WTC11 (cell line): Measurements from ENCODE around the gene CFAP20. TPM values are rescaled to one million over a fixed set of nuclear protein-coding genes. Genes with fewer than 3 reads are reported as not detected.
A peak's percentile ranks its signal among the peaks of the same experiment; 100 is the strongest.

Source experiments
- ATAC-seq: fragments of 200-7000 bp; cut with Tn5 transposase; 2 replicates; pipeline ENCODE4 v1.10.0; 2021; ENCODE audit warnings: mild to moderate bottlenecking, moderate library complexity
- CTCF ChIA-PET: fragments of 300-600 bp; sonication (Branson Sonifier 250); formaldehyde crosslinking; loops from one replicate; lab custom pipeline; 2021; ENCODE audit warnings: antibody characterized with exemption; lab: Charles Lee
- POLR2A ChIA-PET: fragments of 350-600 bp; sonication (Branson Sonifier 250); formaldehyde crosslinking; loops from one replicate; lab custom pipeline; 2021; ENCODE audit warnings: antibody characterized with exemption; lab: Charles Lee
- DNase-seq: peaks from one replicate; pipeline ENCODE4 v3.0.0; 2021; ENCODE audit warnings: low spot score
- H3K27ac Mint-ChIP-seq: 2 replicates; pipeline ENCODE4 v1.8.0; 2021; ENCODE audit warnings: mixed read lengths
- H3K27me3 Mint-ChIP-seq: 2 replicates; pipeline ENCODE4 v1.8.0; 2021; ENCODE audit warnings: low read depth, mild to moderate bottlenecking, moderate library complexity, mixed read lengths
- H3K36me3 Mint-ChIP-seq: 2 replicates; pipeline ENCODE4 v1.8.0; 2021; ENCODE audit warnings: mixed read lengths
- H3K4me1 Mint-ChIP-seq: 2 replicates; pipeline ENCODE4 v1.8.0; 2022; ENCODE audit warnings: mixed read lengths
- H3K4me3 Mint-ChIP-seq: 2 replicates; pipeline ENCODE4 v1.8.0; 2021; ENCODE audit warnings: mild to moderate bottlenecking, moderate library complexity, mixed read lengths
- H3K9me3 Mint-ChIP-seq: 2 replicates; pipeline ENCODE4 v1.8.0; 2021; ENCODE audit warnings: mixed read lengths
- ELF4 ChIP-seq: sonication (generic); formaldehyde crosslinking; IDR thresholded peaks from 2 replicates; pipeline ENCODE4 v1.8.1; 2022; ENCODE audit warnings: low read depth, mild to moderate bottlenecking, moderate library complexity, missing genetic modification reagents
- ETV6 ChIP-seq: sonication (generic); formaldehyde crosslinking; IDR thresholded peaks from 2 replicates; pipeline ENCODE4 v1.8.1; 2022; ENCODE audit warnings: mild to moderate bottlenecking, missing genetic modification reagents
- FOXJ3 ChIP-seq: sonication (generic); formaldehyde crosslinking; IDR thresholded peaks from 2 replicates; pipeline ENCODE4 v1.9.0; 2021; ENCODE audit warnings: missing genetic modification reagents, mild to moderate bottlenecking, borderline replicate concordance
- GTF2I ChIP-seq: fragments of 250-450 bp; sonication (Bioruptor Pico); conservative IDR thresholded peaks from 2 replicates; pipeline ENCODE4 v1.4.0; 2021; ENCODE audit warnings: mild to moderate bottlenecking
- HMGA2 ChIP-seq: fragments of 250-450 bp; sonication (Bioruptor Pico); IDR thresholded peaks from 2 replicates; pipeline ENCODE4 v1.4.0; 2021; ENCODE audit warnings: mild to moderate bottlenecking, moderate library complexity
- JUN ChIP-seq: sonication (generic); formaldehyde crosslinking; IDR thresholded peaks from 2 replicates; pipeline ENCODE4 v1.8.0; 2023; ENCODE audit warnings: mild to moderate bottlenecking, missing genetic modification reagents
- SMAD4 ChIP-seq: sonication (generic); formaldehyde crosslinking; IDR thresholded peaks from 2 replicates; pipeline ENCODE4 v1.8.0; 2022; ENCODE audit warnings: mild to moderate bottlenecking, missing genetic modification reagents
- ZNF423 ChIP-seq: fragments of 250-450 bp; sonication (Bioruptor Pico); IDR thresholded peaks from 2 replicates; pipeline ENCODE4 v2.1.2; 2022; ENCODE audit warnings: mild to moderate bottlenecking, moderate library complexity
- ZNF671 ChIP-seq: fragments of 250-450 bp; sonication (Bioruptor Pico); IDR thresholded peaks from 2 replicates; pipeline ENCODE4 v1.8.0; 2021; ENCODE audit warnings: mild to moderate bottlenecking
- total RNA-seq: library from RNA; stranded (reverse); gene quantifications from 3 replicates; pipeline ENCODE4 v1.2.3, GENCODE V29; 2021
- TF ChIP-seq, protein P1 (sequence below): sonication (generic); formaldehyde crosslinking; IDR thresholded peaks from 2 replicates; pipeline ENCODE4 v1.8.0; 2023; ENCODE audit warnings: mild to moderate bottlenecking, missing genetic modification reagents
- TF ChIP-seq, protein P2 (sequence below): sonication (generic); formaldehyde crosslinking; IDR thresholded peaks from 2 replicates; pipeline ENCODE4 v1.8.1; 2022; ENCODE audit warnings: low read depth, mild to moderate bottlenecking, moderate library complexity, missing genetic modification reagents, borderline replicate concordance
- TF ChIP-seq, protein P3 (sequence below): sonication (generic); formaldehyde crosslinking; IDR thresholded peaks from 2 replicates; pipeline ENCODE4 v1.8.1; 2023; ENCODE audit warnings: mild to moderate bottlenecking, missing genetic modification reagents
- TF ChIP-seq, protein P4 (sequence below): sonication (generic); formaldehyde crosslinking; IDR thresholded peaks from 2 replicates; pipeline ENCODE4 v1.8.0; 2023; ENCODE audit warnings: missing genetic modification reagents, mild to moderate bottlenecking, borderline replicate concordance
- TF ChIP-seq, protein P5 (sequence below): sonication (generic); formaldehyde crosslinking; conservative IDR thresholded peaks from 2 replicates; pipeline ENCODE4 v1.8.1; 2022; ENCODE audit warnings: mild to moderate bottlenecking, missing genetic modification reagents
- TF ChIP-seq, protein P6 (sequence below): fragments of 250-450 bp; sonication (Bioruptor Pico); IDR thresholded peaks from 2 replicates; pipeline ENCODE4 v1.9.0; 2021; ENCODE audit warnings: moderate library complexity, mild to moderate bottlenecking, inconsistent platforms, borderline replicate concordance
- TF ChIP-seq, protein P7 (sequence below): sonication (generic); formaldehyde crosslinking; conservative IDR thresholded peaks from 2 replicates; pipeline ENCODE4 v1.8.1; 2023; ENCODE audit warnings: mild to moderate bottlenecking, low read depth, missing genetic modification reagents, moderate library complexity
- TF ChIP-seq, protein P8 (sequence below): sonication (generic); formaldehyde crosslinking; IDR thresholded peaks from 2 replicates; pipeline ENCODE4 v1.8.1; 2022; ENCODE audit warnings: mild to moderate bottlenecking, moderate library complexity, missing genetic modification reagents
- TF ChIP-seq, protein P9 (sequence below): sonication (generic); formaldehyde crosslinking; IDR thresholded peaks from 2 replicates; pipeline ENCODE4 v1.8.0; 2023; ENCODE audit warnings: missing genetic modification reagents

Gene CFAP20
- total RNA-seq, 1 experiment from 2014 or later, result 41.9 TPM

DNA sequence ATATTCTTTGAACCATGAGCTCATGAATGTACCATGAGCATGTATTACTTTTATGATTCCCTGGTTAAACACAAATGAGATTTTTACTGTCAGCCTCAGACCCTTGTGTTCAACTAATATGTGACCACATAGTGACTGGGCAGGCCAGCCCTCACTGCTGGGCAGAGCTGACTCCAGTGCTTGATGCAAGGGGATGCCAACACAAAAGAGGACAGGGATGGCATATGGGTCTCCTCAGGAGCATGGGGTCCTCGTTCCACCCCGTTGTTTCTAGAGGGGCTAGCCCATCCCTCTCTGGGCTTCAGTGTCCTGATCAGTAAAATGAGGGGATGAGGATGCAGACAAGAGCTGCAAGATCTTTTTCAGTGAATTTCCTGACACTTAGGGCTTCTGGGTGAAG is 19.3 kb downstream of the CFAP20 start:
- peaks cover 24% of the 10 kb centered on the region for H3K36me3 Mint-ChIP-seq
- POLR2A ChIA-PET, result interaction anchor here (1.2 kb wide), 1 partner anchor 19 kb away, joined by 3 read pairs; the partner anchor contains the start of gene CFAP20

More for the DNA sequence above, 19.3 kb downstream of the CFAP20 start:
- CTCF ChIA-PET, result interaction anchor here (0.5 to 5.6 kb wide), 6 partner anchors 8 to 489 kb away, joined by 3 to 92 read pairs (median 6); partner anchors contain the start of gene CFAP20
- H3K9me3 Mint-ChIP-seq, result peaks cover 3% of the 10 kb centered on the region; the same call in 1 of the 2 replicates
- no peak for ATAC-seq
- peak overlapping the region; percentile 58; the same call in 1 of the 2 replicates for H3K27ac Mint-ChIP-seq
- DNase-seq, result no peak
- H3K4me3 Mint-ChIP-seq, result no peak overlapping the region
- no peaks in the 10 kb centered on the region for H3K27me3 Mint-ChIP-seq
- no peak for TF ChIP-seq ZNF423 (CRISPR knock-in tag)
- TF ChIP-seq, protein P1, sequence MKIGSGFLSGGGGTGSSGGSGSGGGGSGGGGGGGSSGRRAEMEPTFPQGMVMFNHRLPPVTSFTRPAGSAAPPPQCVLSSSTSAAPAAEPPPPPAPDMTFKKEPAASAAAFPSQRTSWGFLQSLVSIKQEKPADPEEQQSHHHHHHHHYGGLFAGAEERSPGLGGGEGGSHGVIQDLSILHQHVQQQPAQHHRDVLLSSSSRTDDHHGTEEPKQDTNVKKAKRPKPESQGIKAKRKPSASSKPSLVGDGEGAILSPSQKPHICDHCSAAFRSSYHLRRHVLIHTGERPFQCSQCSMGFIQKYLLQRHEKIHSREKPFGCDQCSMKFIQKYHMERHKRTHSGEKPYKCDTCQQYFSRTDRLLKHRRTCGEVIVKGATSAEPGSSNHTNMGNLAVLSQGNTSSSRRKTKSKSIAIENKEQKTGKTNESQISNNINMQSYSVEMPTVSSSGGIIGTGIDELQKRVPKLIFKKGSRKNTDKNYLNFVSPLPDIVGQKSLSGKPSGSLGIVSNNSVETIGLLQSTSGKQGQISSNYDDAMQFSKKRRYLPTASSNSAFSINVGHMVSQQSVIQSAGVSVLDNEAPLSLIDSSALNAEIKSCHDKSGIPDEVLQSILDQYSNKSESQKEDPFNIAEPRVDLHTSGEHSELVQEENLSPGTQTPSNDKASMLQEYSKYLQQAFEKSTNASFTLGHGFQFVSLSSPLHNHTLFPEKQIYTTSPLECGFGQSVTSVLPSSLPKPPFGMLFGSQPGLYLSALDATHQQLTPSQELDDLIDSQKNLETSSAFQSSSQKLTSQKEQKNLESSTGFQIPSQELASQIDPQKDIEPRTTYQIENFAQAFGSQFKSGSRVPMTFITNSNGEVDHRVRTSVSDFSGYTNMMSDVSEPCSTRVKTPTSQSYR (CRISPR knock-in tag), result no peak
- TF ChIP-seq FOXJ3 (CRISPR knock-in tag), result no peak
- no peak for TF ChIP-seq GTF2I (CRISPR knock-in tag)
- TF ChIP-seq ELF4, result no peak
- TF ChIP-seq, protein P2, sequence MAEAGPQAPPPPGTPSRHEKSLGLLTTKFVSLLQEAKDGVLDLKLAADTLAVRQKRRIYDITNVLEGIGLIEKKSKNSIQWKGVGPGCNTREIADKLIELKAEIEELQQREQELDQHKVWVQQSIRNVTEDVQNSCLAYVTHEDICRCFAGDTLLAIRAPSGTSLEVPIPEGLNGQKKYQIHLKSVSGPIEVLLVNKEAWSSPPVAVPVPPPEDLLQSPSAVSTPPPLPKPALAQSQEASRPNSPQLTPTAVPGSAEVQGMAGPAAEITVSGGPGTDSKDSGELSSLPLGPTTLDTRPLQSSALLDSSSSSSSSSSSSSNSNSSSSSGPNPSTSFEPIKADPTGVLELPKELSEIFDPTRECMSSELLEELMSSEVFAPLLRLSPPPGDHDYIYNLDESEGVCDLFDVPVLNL (CRISPR knock-in tag), result no peak
- TF ChIP-seq, protein P3, sequence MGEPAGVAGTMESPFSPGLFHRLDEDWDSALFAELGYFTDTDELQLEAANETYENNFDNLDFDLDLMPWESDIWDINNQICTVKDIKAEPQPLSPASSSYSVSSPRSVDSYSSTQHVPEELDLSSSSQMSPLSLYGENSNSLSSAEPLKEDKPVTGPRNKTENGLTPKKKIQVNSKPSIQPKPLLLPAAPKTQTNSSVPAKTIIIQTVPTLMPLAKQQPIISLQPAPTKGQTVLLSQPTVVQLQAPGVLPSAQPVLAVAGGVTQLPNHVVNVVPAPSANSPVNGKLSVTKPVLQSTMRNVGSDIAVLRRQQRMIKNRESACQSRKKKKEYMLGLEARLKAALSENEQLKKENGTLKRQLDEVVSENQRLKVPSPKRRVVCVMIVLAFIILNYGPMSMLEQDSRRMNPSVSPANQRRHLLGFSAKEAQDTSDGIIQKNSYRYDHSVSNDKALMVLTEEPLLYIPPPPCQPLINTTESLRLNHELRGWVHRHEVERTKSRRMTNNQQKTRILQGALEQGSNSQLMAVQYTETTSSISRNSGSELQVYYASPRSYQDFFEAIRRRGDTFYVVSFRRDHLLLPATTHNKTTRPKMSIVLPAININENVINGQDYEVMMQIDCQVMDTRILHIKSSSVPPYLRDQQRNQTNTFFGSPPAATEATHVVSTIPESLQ, result no peak
- TF ChIP-seq, protein P4, sequence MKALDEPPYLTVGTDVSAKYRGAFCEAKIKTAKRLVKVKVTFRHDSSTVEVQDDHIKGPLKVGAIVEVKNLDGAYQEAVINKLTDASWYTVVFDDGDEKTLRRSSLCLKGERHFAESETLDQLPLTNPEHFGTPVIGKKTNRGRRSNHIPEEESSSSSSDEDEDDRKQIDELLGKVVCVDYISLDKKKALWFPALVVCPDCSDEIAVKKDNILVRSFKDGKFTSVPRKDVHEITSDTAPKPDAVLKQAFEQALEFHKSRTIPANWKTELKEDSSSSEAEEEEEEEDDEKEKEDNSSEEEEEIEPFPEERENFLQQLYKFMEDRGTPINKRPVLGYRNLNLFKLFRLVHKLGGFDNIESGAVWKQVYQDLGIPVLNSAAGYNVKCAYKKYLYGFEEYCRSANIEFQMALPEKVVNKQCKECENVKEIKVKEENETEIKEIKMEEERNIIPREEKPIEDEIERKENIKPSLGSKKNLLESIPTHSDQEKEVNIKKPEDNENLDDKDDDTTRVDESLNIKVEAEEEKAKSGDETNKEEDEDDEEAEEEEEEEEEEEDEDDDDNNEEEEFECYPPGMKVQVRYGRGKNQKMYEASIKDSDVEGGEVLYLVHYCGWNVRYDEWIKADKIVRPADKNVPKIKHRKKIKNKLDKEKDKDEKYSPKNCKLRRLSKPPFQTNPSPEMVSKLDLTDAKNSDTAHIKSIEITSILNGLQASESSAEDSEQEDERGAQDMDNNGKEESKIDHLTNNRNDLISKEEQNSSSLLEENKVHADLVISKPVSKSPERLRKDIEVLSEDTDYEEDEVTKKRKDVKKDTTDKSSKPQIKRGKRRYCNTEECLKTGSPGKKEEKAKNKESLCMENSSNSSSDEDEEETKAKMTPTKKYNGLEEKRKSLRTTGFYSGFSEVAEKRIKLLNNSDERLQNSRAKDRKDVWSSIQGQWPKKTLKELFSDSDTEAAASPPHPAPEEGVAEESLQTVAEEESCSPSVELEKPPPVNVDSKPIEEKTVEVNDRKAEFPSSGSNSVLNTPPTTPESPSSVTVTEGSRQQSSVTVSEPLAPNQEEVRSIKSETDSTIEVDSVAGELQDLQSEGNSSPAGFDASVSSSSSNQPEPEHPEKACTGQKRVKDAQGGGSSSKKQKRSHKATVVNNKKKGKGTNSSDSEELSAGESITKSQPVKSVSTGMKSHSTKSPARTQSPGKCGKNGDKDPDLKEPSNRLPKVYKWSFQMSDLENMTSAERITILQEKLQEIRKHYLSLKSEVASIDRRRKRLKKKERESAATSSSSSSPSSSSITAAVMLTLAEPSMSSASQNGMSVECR, result no peak
- TF ChIP-seq, protein P5, sequence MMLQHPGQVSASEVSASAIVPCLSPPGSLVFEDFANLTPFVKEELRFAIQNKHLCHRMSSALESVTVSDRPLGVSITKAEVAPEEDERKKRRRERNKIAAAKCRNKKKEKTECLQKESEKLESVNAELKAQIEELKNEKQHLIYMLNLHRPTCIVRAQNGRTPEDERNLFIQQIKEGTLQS (CRISPR knock-in tag), result no peak
- no peak for TF ChIP-seq ETV6
- TF ChIP-seq ZNF671 (CRISPR knock-in tag), result no peak
- no peak for TF ChIP-seq SMAD4
- no peak for TF ChIP-seq HMGA2 (CRISPR knock-in tag)
- TF ChIP-seq, protein P6, sequence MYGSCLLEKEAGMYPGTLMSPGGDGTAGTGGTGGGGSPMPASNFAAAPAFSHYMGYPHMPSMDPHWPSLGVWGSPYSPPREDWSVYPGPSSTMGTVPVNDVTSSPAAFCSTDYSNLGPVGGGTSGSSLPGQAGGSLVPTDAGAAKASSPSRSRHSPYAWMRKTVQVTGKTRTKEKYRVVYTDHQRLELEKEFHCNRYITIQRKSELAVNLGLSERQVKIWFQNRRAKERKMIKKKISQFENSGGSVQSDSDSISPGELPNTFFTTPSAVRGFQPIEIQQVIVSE (CRISPR knock-in tag), result no peak
- no peak for TF ChIP-seq JUN (CRISPR knock-in tag)
- TF ChIP-seq, protein P7, sequence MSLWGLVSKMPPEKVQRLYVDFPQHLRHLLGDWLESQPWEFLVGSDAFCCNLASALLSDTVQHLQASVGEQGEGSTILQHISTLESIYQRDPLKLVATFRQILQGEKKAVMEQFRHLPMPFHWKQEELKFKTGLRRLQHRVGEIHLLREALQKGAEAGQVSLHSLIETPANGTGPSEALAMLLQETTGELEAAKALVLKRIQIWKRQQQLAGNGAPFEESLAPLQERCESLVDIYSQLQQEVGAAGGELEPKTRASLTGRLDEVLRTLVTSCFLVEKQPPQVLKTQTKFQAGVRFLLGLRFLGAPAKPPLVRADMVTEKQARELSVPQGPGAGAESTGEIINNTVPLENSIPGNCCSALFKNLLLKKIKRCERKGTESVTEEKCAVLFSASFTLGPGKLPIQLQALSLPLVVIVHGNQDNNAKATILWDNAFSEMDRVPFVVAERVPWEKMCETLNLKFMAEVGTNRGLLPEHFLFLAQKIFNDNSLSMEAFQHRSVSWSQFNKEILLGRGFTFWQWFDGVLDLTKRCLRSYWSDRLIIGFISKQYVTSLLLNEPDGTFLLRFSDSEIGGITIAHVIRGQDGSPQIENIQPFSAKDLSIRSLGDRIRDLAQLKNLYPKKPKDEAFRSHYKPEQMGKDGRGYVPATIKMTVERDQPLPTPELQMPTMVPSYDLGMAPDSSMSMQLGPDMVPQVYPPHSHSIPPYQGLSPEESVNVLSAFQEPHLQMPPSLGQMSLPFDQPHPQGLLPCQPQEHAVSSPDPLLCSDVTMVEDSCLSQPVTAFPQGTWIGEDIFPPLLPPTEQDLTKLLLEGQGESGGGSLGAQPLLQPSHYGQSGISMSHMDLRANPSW (CRISPR knock-in tag), result no peak
- TF ChIP-seq, protein P8, sequence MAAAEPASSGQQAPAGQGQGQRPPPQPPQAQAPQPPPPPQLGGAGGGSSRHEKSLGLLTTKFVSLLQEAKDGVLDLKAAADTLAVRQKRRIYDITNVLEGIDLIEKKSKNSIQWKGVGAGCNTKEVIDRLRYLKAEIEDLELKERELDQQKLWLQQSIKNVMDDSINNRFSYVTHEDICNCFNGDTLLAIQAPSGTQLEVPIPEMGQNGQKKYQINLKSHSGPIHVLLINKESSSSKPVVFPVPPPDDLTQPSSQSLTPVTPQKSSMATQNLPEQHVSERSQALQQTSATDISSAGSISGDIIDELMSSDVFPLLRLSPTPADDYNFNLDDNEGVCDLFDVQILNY (CRISPR knock-in tag), result no peak
- TF ChIP-seq, protein P9, sequence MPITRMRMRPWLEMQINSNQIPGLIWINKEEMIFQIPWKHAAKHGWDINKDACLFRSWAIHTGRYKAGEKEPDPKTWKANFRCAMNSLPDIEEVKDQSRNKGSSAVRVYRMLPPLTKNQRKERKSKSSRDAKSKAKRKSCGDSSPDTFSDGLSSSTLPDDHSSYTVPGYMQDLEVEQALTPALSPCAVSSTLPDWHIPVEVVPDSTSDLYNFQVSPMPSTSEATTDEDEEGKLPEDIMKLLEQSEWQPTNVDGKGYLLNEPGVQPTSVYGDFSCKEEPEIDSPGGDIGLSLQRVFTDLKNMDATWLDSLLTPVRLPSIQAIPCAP (CRISPR knock-in tag), result no peak
- TF ChIP-seq, all 79 proteins: peak for 0
- peaks cover 40% of the 10 kb centered on the region for H3K4me1 Mint-ChIP-seq
